Stomach (tissue), 9 donors: ENCODE measurements around the gene CHTF8. TPM values are rescaled to one million over a fixed set of nuclear protein-coding genes. Genes with fewer than 3 reads are reported as not detected.

ENCODE experiments used
- DNase-seq, 2 donors: peaks; one replicate each; pipeline versions ENCODE4 v3.0.0 to v3.0.0-alpha.2; 2013 to 2019
- H3K27ac ChIP-seq, 5 donors: fragments of 200-600 bp in 4 of 5; sonication (generic) in 4 of 5; one replicate each; pipeline ENCODE4 v1.5.1; 2013 to 2019; ENCODE audit warnings: mild to moderate bottlenecking in 1 of 5, moderate library complexity in 1 of 5
- H3K27me3 ChIP-seq, 3 donors: fragments of 200-600 bp; sonication (generic); one replicate each; pipeline ENCODE4 v1.5.1; 2017 to 2019; ENCODE audit warnings: mixed run types in 1 of 3
- H3K36me3 ChIP-seq, 4 donors: fragments of 200-600 bp; sonication (generic); 1 replicate in 3 of 4; 2 replicates in 1 of 4; pipeline ENCODE4 v1.5.1; 2016 to 2019
- H3K4me1 ChIP-seq, 4 donors: fragments of 200-600 bp; sonication (generic); one replicate each; pipeline ENCODE4 v1.5.1; 2016 to 2019
- H3K4me3 ChIP-seq, 4 donors: fragments of 200-600 bp; sonication (generic) in 3 of 4; one replicate each; pipeline ENCODE4 v1.5.1; 2016 to 2019; ENCODE audit warnings: mild to moderate bottlenecking in 1 of 4
- H3K9me3 ChIP-seq, 4 donors: fragments of 200-600 bp; sonication (generic); one replicate each; pipeline ENCODE4 v1.5.1; 2016 to 2019
- EP300 ChIP-seq: sonication (generic); formaldehyde crosslinking; IDR thresholded peaks from one replicate; pipeline ENCODE4 v1.6.1; 2017; ENCODE audit warnings: antibody characterized with exemption
- POLR2A ChIP-seq, 4 donors: fragments of 450-650 bp; IDR thresholded peaks; one replicate each; pipeline ENCODE4 v1.6.1; 2016; ENCODE audit warnings: antibody characterized with exemption in 4 of 4, control low read depth in 2 of 4, mild to moderate bottlenecking in 1 of 4, moderate library complexity in 1 of 4
- POLR2AphosphoS5 ChIP-seq, 3 donors: sonication (generic); formaldehyde crosslinking; IDR thresholded peaks; one replicate each; pipeline ENCODE4 v1.6.1; 2016; ENCODE audit warnings: antibody characterized with exemption in 3 of 3
- WGBS, 5 donors: extraction: QIAGEN DNeasy Blood & Tissue Kit in 3 of 5; methylation state at CpG; one replicate each; pipeline versions ENCODE4 v1.1.5 to v1.1.7; 2013 to 2018; 5-methylcytosine and 5-hydroxymethylcytosine counted together
- intact Hi-C: fragments of 100-400 bp; cut with DNase I; formaldehyde crosslinking; loops from one replicate; pipeline ENCODE4 v1.15.1; 2023; ENCODE audit warnings: low total_unique reads
- polyA plus RNA-seq, 3 donors: library from polyadenylated mRNA; stranded (reverse); fragments of 200-250 nt; gene quantifications; one replicate each; pipeline ENCODE4 v1.2.3, GENCODE V29; 2013
- small RNA-seq, 4 donors: library from RNA; depleted of rRNA; stranded (forward); fragments of <200 nt; gene quantifications; one replicate each; pipeline ENCODE3, GENCODE V24; 2016
- total RNA-seq, 5 donors: library from RNA; depleted of rRNA; stranded (reverse); fragments of >200 nt; gene quantifications; one replicate each; pipeline versions ENCODE4 v1.1.0 to v1.2.3, GENCODE V29; 2014 to 2016
- TF ChIP-seq, protein P1 (sequence below), 7 experiments: fragments of 450-650 bp in 4 of 7; fragments of 200-600 bp in 3 of 7; sonication (generic) in 3 of 7; IDR thresholded peaks; one replicate each; pipeline ENCODE4 v1.5.1; 2016 to 2019; ENCODE audit warnings: antibody characterized with exemption in 7 of 7, control low read depth in 2 of 7, mild to moderate bottlenecking in 1 of 7
- donor health status: healthy with polysubstance abuse.
- donor health status: Bipolar disorder and iron deficiency.
- donor health status: healthy.

Gene CHTF8
- total and polyA plus RNA-seq, 8 donors, result 12.3 to 83.2 (median 48.9) TPM

DNA sequence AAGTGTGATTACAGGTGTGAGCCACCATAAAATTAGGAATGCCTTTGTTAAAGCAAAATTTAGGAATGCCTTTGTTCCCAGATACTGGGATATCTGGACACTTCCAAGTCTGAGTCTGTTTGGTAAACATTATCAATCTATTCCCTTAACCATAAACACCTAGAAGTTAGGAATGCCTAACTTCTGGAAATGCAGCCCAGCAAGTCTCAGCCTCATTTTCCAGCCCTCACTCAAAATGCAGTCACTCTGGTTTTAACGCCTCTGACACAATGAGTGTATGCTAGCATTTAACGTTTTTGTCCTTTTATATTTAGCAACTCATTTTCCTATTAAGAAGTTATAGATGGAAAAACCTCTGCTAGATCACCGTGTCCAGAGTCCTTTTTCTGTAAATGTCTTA, 61.4 kb downstream of the CHTF8 start:
- WGBS, 5 donors, result 75 to 77% (median 76%) methylated on average over 3 of the region's 3 CpGs
- H3K4me3 ChIP-seq, result no peak overlapping the region
- H3K9me3 ChIP-seq, result no peaks in the 10 kb centered on the region
- intact Hi-C loops, result no loop called here
- H3K27me3 ChIP-seq, result no peaks in the 10 kb centered on the region
- TF ChIP-seq POLR2A (IDR thresholded peaks at IDR 0.05) (no peak), POLR2AphosphoS5 (IDR thresholded peaks at IDR 0.05) (no peak), EP300 (no peak)
- TF ChIP-seq, protein P1, sequence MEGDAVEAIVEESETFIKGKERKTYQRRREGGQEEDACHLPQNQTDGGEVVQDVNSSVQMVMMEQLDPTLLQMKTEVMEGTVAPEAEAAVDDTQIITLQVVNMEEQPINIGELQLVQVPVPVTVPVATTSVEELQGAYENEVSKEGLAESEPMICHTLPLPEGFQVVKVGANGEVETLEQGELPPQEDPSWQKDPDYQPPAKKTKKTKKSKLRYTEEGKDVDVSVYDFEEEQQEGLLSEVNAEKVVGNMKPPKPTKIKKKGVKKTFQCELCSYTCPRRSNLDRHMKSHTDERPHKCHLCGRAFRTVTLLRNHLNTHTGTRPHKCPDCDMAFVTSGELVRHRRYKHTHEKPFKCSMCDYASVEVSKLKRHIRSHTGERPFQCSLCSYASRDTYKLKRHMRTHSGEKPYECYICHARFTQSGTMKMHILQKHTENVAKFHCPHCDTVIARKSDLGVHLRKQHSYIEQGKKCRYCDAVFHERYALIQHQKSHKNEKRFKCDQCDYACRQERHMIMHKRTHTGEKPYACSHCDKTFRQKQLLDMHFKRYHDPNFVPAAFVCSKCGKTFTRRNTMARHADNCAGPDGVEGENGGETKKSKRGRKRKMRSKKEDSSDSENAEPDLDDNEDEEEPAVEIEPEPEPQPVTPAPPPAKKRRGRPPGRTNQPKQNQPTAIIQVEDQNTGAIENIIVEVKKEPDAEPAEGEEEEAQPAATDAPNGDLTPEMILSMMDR (IDR thresholded peaks at IDR 0.05), result no peak
- H3K4me1 ChIP-seq, result peaks cover 0 to 4% (median 0%) of the 10 kb centered on the region in 4 donors
- H3K27ac ChIP-seq, result no peak overlapping the region
- H3K36me3 ChIP-seq, result peaks cover 0 to 5% (median 0%) of the 10 kb centered on the region in 4 donors
- DNase-seq, result no peak

DNA sequence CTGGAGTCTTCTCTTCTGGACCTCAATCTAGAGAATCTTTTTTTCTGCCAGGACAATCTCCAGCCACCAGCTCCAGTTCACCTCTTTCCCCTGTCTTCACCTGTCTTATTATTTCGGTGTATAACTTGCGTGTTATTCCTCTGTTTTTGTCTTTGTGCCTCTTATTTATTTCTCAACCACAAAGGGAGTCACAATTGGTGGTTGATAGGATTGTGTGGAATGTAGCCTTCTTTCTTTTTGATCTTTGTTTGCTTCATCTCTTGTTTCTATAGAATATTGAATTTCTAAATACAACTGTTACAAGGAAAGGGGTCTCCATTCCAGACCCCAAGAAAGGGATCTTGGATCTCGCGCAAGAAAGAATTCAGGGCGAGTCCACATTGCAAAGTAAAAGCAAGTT, 62.9 kb downstream of the CHTF8 start:
- Histone ChIP-seq H3K9me3 (no peaks in the 10 kb centered on the region), H3K4me3 (no peak overlapping the region), H3K27ac (no peak overlapping the region), H3K4me1 (peaks cover 0 to 4% (median 0%) of the 10 kb centered on the region in 4 donors), H3K36me3 (peaks cover 0 to 5% (median 2%) of the 10 kb centered on the region in 4 donors), H3K27me3 (no peaks in the 10 kb centered on the region)
- TF ChIP-seq POLR2A (IDR thresholded peaks at IDR 0.05), result no peak
- TF ChIP-seq POLR2AphosphoS5 (IDR thresholded peaks at IDR 0.05), result no peak
- no peak for TF ChIP-seq EP300
- TF ChIP-seq, protein P1 (IDR thresholded peaks at IDR 0.05), result no peak
- intact Hi-C loops, result no loop called here
- 94 to 97% (median 95%) methylated on average over 5 of the region's 5 CpGs for WGBS, 5 donors
- no peak for DNase-seq

Small RNAs within 50 kb of the gene (small RNA-seq; reads per million reads assigned to genes)
- gene RNU6-22P, result 0 reads per million in 4 donors

Other genes starting within 250 kb of the CHTF8 start
- gene HAS3, start 26.9 kb downstream of the CHTF8 start, total RNA-seq, result 10 to 100 TPM in 1 of 5 donors, 1 to 10 TPM in 3, not detected in 1; 1.2 to 10.3 (median 6.3) TPM
- 1 to 10 TPM; 1.1 to 5.8 (median 5.1) TPM for gene HAS3, start 26.9 kb downstream of the CHTF8 start, polyA plus RNA-seq
- gene UTP4, start 61 bp upstream of the CHTF8 start, total RNA-seq, result 10 to 100 TPM in 4 of 5 donors, 1 to 10 TPM in 1; 8.1 to 68.8 (median 32.0) TPM
- gene UTP4, start 61 bp upstream of the CHTF8 start, polyA plus RNA-seq, result 10 to 100 TPM; 18.7 to 33.1 (median 23.1) TPM
- gene SNTB2, start 54.6 kb upstream of the CHTF8 start, total RNA-seq, result 10 to 100 TPM; 11.6 to 74.4 (median 45.5) TPM
- gene SNTB2, start 54.6 kb upstream of the CHTF8 start, polyA plus RNA-seq, result 1 to 10 TPM; 4.0 to 6.4 (median 4.2) TPM
- 10 to 100 TPM in 4 of 5 donors, 1 to 10 TPM in 1; 4.1 to 51.0 (median 33.9) TPM for gene VPS4A, start 178.8 kb upstream of the CHTF8 start, total RNA-seq
- gene VPS4A, start 178.8 kb upstream of the CHTF8 start, polyA plus RNA-seq, result 10 to 100 TPM; 27.3 to 30.4 (median 27.8) TPM
- gene PDF, start 198.0 kb upstream of the CHTF8 start, total RNA-seq, result 100 to 1,000 TPM in 1 of 5 donors, 10 to 100 TPM in 2, 1 to 10 TPM in 1, not detected in 1; 6.4 to 131 (median 23.6) TPM
- 1 to 10 TPM; 1.7 to 7.9 (median 7.1) TPM for gene PDF, start 198.0 kb upstream of the CHTF8 start, polyA plus RNA-seq
- gene COG8, start 207.0 kb upstream of the CHTF8 start, total RNA-seq, result 100 to 1,000 TPM in 1 of 5 donors, 10 to 100 TPM in 4; 18.1 to 167 (median 33.6) TPM
- 10 to 100 TPM; 11.1 to 19.7 (median 11.5) TPM for gene COG8, start 207.0 kb upstream of the CHTF8 start, polyA plus RNA-seq
- 10 to 100 TPM in 2 of 5 donors, 1 to 10 TPM in 1, under 1 TPM in 1, not detected in 1; 0.89 to 18.9 (median 9.8) TPM for gene NIP7, start 207.2 kb upstream of the CHTF8 start, total RNA-seq
- 10 to 100 TPM; 10.9 to 16.3 (median 14.4) TPM for gene NIP7, start 207.2 kb upstream of the CHTF8 start, polyA plus RNA-seq
- gene TMED6, start 219.2 kb upstream of the CHTF8 start, total RNA-seq, result 10 to 100 TPM in 2 of 5 donors, 1 to 10 TPM in 2, not detected in 1; 1.8 to 31.9 (median 10.8) TPM
- gene TMED6, start 219.2 kb upstream of the CHTF8 start, polyA plus RNA-seq, result 10 to 100 TPM in 2 of 3 donors, 1 to 10 TPM in 1; 3.8 to 60.1 (median 37.6) TPM